ENCODE data around the gene CCM2L.

Gene CCM2L

DNA sequence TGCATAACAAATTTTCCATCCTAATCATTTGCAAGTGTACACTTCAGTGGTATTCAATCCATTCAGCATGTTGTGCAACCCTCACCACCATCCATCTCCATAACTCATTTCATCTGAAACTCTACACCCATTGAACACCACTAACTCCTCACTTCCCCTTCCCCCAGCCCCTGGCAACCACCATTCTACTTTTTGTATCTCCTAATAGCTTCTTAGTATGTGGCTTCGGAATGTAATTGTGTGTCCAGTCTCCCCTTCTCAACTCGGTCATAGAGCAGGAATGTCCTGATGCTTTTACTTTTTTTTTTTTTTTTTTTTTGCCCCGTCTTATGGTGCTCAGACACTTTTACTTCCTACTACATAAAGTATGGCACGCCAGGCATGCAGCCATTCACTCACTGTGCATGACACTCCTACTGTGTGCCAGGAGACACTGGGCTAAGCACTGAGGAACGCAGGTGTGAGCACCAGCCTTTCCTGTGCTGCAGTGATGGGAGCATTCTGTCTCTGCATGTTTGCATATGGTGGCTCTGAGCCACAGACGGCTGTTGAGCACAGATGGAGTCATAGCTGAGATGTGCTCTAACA is 57.1 kb downstream of the CCM2L start:
- peak; percentile 43 for DNase-seq (ENCODE audit: low read depth)
- TF ChIP-seq, protein P1, sequence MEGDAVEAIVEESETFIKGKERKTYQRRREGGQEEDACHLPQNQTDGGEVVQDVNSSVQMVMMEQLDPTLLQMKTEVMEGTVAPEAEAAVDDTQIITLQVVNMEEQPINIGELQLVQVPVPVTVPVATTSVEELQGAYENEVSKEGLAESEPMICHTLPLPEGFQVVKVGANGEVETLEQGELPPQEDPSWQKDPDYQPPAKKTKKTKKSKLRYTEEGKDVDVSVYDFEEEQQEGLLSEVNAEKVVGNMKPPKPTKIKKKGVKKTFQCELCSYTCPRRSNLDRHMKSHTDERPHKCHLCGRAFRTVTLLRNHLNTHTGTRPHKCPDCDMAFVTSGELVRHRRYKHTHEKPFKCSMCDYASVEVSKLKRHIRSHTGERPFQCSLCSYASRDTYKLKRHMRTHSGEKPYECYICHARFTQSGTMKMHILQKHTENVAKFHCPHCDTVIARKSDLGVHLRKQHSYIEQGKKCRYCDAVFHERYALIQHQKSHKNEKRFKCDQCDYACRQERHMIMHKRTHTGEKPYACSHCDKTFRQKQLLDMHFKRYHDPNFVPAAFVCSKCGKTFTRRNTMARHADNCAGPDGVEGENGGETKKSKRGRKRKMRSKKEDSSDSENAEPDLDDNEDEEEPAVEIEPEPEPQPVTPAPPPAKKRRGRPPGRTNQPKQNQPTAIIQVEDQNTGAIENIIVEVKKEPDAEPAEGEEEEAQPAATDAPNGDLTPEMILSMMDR (IDR thresholded peaks at IDR 0.05; ENCODE audit: low read length, missing control alignments) = no peak
- no peak overlapping the region for H3K4me3 ChIP-seq (replicated peaks; ENCODE audit: low read depth, low read length)

DNA sequence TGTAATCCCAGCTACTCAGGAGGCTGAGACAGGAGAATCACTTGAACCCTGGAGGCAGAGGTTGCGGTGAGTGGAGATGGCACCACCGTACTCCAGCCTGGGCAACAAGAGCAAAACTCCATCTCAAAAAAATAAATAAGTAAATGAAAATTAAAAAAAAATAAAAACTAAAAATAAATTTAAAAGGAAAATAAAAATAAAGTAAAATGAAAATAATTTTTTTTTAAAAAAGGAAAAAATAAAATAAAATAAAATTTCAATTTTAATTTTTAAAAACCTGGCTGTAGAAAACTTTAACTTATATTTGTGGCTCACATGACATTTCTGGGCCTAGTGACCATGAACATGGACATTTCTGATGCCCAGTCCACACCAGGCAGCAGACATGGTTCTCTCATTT is 57.9 kb downstream of the CCM2L start:
- no peak overlapping the region for H3K4me3 ChIP-seq (replicated peaks; ENCODE audit: low read depth, low read length)
- no peak for DNase-seq (ENCODE audit: low read depth)
- TF ChIP-seq, protein P1 (IDR thresholded peaks at IDR 0.05; ENCODE audit: low read length, missing control alignments) = no peak

DNA sequence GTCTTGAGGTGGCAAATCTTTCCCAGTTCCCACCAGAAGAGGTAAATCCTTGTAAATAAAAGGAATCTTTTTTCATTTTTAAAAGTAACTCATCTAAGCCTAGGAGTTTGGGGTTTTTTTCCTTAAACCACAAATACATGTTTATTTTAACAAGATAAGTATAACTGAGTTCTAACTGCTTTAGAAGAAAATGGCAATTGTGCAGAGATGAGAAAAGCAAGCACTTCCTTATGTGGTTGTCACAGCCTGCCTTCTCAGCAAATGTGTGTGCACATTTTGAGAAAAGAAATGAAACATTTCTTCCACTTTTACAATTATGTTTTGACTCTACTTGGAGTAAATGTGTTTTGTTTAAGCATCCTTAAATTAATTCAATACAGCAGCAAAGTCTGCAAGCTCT is 59.5 kb downstream of the CCM2L start:
- H3K4me3 ChIP-seq (replicated peaks; ENCODE audit: low read depth, low read length) = no peak overlapping the region
- DNase-seq (ENCODE audit: low read depth) = no peak
- TF ChIP-seq, protein P1 (IDR thresholded peaks at IDR 0.05; ENCODE audit: low read length, missing control alignments) = no peak

- no peak for DNase-seq (ENCODE audit: low read depth)
- no peak overlapping the region for H3K4me3 ChIP-seq (replicated peaks; ENCODE audit: low read depth, low read length)
- TF ChIP-seq, protein P1 (IDR thresholded peaks at IDR 0.05; ENCODE audit: low read length, missing control alignments) = no peak
Observed at GRCh38 chr20:32070282-32070681, 60.0 kb downstream of the CCM2L start.

GRCh38 chr20:32070690-32071213 is 60.5 kb downstream of the CCM2L start:
- TF ChIP-seq, protein P1 (IDR thresholded peaks at IDR 0.05; ENCODE audit: low read length, missing control alignments) = no peak
- no peak for DNase-seq (ENCODE audit: low read depth)
- H3K4me3 ChIP-seq (replicated peaks; ENCODE audit: low read depth, low read length) = no peak overlapping the region

DNA sequence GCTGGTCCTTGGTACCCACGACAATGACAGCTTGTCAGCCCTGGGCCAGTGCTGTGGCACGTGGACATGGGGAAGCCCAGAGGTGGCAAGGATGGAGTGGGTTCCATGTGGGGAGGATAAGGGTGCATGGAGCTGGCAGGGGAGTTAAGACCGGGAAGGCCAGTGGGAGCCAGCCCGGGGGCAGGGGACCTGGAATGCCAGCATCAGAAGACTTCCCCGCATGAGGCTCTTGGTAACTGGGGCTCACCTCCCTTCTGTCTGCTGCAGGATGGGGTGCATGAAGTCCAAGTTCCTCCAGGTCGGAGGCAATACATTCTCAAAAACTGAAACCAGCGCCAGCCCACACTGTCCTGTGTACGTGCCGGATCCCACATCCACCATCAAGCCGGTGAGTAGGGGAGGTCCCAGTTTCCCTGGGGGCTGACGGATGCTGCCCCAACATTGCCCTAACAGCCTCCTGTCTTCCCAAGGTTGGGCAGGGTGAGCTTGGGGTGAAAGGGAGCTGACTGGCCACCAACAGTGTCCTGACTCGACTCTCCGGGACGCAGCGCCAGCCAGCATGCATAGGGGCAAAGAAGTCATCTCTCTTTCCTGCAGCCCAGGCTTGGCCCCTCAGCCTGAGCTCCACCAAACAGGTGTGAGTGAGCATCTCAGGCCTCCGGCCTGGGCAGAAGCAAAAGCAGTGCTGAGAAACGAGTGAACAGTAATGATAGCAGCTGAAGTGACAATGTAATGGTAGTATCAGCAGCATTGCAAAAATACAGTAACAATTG is 61.3 kb downstream of the CCM2L start:
- no peak for DNase-seq (ENCODE audit: low read depth)

More for the DNA sequence above, 61.3 kb downstream of the CCM2L start:
- TF ChIP-seq, protein P1 (IDR thresholded peaks at IDR 0.05; ENCODE audit: low read length, missing control alignments) = no peak
- no peak overlapping the region for H3K4me3 ChIP-seq (replicated peaks; ENCODE audit: low read depth, low read length)
